Mesenchymal stem cell (in vitro differentiated cells and primary cell): ENCODE measurements around the gene CYP27B1.

ENCODE experiments used
- DNase-seq: peaks from one replicate; pipeline ENCODE4 v3.0.0-alpha.2; 2013
- H2AFZ ChIP-seq: one replicate; pipeline ENCODE4 v1.6.1; 2013; ENCODE audit warnings: low read depth, mild to moderate bottlenecking, control low read depth, inconsistent platforms, low read length, moderate library complexity
- H2AK5ac ChIP-seq: 2 replicates; pipeline ENCODE4 v1.6.1; 2013; ENCODE audit warnings: low read length, moderate library complexity, mild to moderate bottlenecking, inconsistent platforms; ENCODE audit not compliant: severe bottlenecking
- H2BK120ac ChIP-seq: one replicate; pipeline ENCODE4 v1.6.1; 2013; ENCODE audit warnings: low read depth, mild to moderate bottlenecking, inconsistent platforms, low read length, moderate library complexity
- H2BK12ac ChIP-seq, 2 experiments: one replicate each; pipeline ENCODE4 v1.6.1; 2013; ENCODE audit warnings: inconsistent platforms in 2 of 2, low read length in 2 of 2, mild to moderate bottlenecking in 2 of 2, moderate library complexity in 2 of 2, control low read depth in 1 of 2
- H2BK15ac ChIP-seq: one replicate; pipeline ENCODE4 v1.6.1; 2013; ENCODE audit warnings: mild to moderate bottlenecking, low read depth, inconsistent platforms; ENCODE audit not compliant: poor library complexity, severe bottlenecking
- H2BK5ac ChIP-seq: 2 replicates; pipeline ENCODE4 v1.6.1; 2013; ENCODE audit warnings: low read depth, mild to moderate bottlenecking, low read length, control low read depth, inconsistent platforms; ENCODE audit not compliant: poor library complexity, severe bottlenecking
- H3K14ac ChIP-seq, 2 experiments: one replicate each; pipeline ENCODE4 v1.6.1; 2013; ENCODE audit warnings: inconsistent platforms in 2 of 2, low read length in 2 of 2, control low read depth in 1 of 2, mild to moderate bottlenecking in 1 of 2, moderate library complexity in 1 of 2
- H3K18ac ChIP-seq, 2 experiments: one replicate each; pipeline ENCODE4 v1.6.1; 2013; ENCODE audit warnings: inconsistent platforms in 2 of 2, low read length in 2 of 2, control low read depth in 1 of 2, low read depth in 1 of 2, mild to moderate bottlenecking in 1 of 2
- H3K23ac ChIP-seq, 2 experiments: one replicate each; pipeline ENCODE4 v1.6.1; 2013; ENCODE audit warnings: inconsistent platforms in 2 of 2, low read length in 2 of 2, mild to moderate bottlenecking in 2 of 2, moderate library complexity in 2 of 2, control low read depth in 1 of 2
- H3K27ac ChIP-seq: 2 replicates; pipeline ENCODE4 v1.5.1; 2013; ENCODE audit warnings: mild to moderate bottlenecking, moderate library complexity, low read length, control low read depth, inconsistent platforms; ENCODE audit not compliant: poor library complexity, severe bottlenecking
- H3K27me3 ChIP-seq, 2 experiments: 2 replicates each; pipeline versions ENCODE4 v1.6.1 to v1.7.0; 2013; ENCODE audit warnings: low read length in 2 of 2, mild to moderate bottlenecking in 2 of 2, moderate library complexity in 2 of 2, control low read depth in 1 of 2, inconsistent platforms in 1 of 2; ENCODE audit not compliant: control insufficient read depth in 1 of 2, insufficient read depth in 1 of 2
- H3K36me3 ChIP-seq, 2 experiments: 2 replicates each; pipeline versions ENCODE4 v1.6.1 to v1.7.0; 2013; ENCODE audit warnings: low read length in 2 of 2, control low read depth in 1 of 2, inconsistent platforms in 1 of 2, low read depth in 1 of 2, mild to moderate bottlenecking in 1 of 2; ENCODE audit not compliant: insufficient read depth in 2 of 2, control insufficient read depth in 1 of 2
- H3K4ac ChIP-seq, 2 experiments: one replicate each; pipeline ENCODE4 v1.6.1; 2013; ENCODE audit warnings: inconsistent platforms in 2 of 2, low read length in 2 of 2, mild to moderate bottlenecking in 2 of 2, moderate library complexity in 2 of 2, control low read depth in 1 of 2, low read depth in 1 of 2
- H3K4me1 ChIP-seq: 2 replicates; pipeline ENCODE4 v1.6.1; 2013; ENCODE audit warnings: low read depth, low read length, control low read depth; ENCODE audit not compliant: control insufficient read depth, insufficient read depth
- H3K4me2 ChIP-seq: 2 replicates; pipeline ENCODE4 v1.6.1; 2013; ENCODE audit warnings: low read length, mild to moderate bottlenecking, inconsistent platforms; ENCODE audit not compliant: poor library complexity, severe bottlenecking
- H3K4me3 ChIP-seq, 2 experiments: 2 replicates each; pipeline versions ENCODE4 v1.5.1 to v1.7.0; 2013; ENCODE audit warnings: low read length in 2 of 2, mild to moderate bottlenecking in 2 of 2, control low read depth in 1 of 2, low read depth in 1 of 2; ENCODE audit not compliant: insufficient read depth in 1 of 2
- H3K79me1 ChIP-seq: replicated peaks from 2 replicates; pipeline ENCODE4 v1.6.1; 2013; ENCODE audit warnings: mild to moderate bottlenecking, control low read depth, low read length, inconsistent platforms; ENCODE audit not compliant: poor library complexity, severe bottlenecking
- H3K9ac ChIP-seq: 2 replicates; pipeline ENCODE4 v1.7.0; 2013; ENCODE audit warnings: mild to moderate bottlenecking, low read length, moderate library complexity
- H3K9me3 ChIP-seq: 2 replicates; pipeline ENCODE4 v1.7.0; 2013; ENCODE audit warnings: mild to moderate bottlenecking, low read length; ENCODE audit not compliant: control insufficient read depth
- H4K8ac ChIP-seq: one replicate; pipeline ENCODE4 v1.6.1; 2013; ENCODE audit warnings: inconsistent platforms, mild to moderate bottlenecking, low read length, moderate library complexity
- H4K91ac ChIP-seq: one replicate; pipeline ENCODE4 v1.6.1; 2013; ENCODE audit warnings: mild to moderate bottlenecking, low read length, inconsistent platforms
- WGBS: methylation state at CpG from one replicate; pipeline ENCODE4 v1.1.7; 2013; ENCODE audit warnings: mixed read lengths; 5-methylcytosine and 5-hydroxymethylcytosine counted together

The CYP27B1 gene

DNA sequence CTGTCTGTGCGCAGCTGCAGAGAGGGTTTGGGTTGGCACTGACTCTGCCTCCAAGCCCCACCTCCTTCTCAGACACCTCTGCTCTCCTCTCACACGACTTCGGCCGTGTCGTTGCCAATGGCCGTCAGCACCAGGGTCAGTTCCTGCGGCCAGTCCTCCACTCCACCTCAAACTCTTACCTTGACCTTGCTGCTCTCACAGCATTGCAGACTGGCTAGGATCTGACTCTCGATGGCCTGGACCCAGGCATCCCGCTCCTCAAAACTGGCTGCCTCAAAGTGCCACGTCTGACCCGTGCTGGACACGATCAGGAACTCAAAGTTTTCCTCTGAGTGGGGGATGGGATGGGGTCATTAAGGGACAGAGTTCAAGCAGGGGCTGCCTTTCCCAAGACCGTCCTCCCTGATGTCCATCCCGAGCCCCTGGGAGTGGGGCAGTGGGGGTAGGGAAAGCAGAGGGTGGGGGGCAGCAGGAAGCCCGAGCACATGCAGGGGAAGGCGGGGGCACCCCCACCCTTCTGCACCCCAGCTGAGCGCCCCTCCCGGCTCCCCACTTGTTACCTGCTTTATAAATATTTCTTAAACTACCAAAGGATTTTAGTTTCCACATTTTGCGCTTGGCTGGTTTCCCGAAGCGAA lies 39.0 kb downstream of the CYP27B1 start:
- no peak overlapping the region for H2BK15ac ChIP-seq
- no peak overlapping the region for H3K18ac ChIP-seq
- H3K79me1 ChIP-seq, result no peaks in the 10 kb centered on the region
- H2BK5ac ChIP-seq, result no peak overlapping the region
- DNase-seq, result no peak
- no peak overlapping the region for H2BK120ac ChIP-seq
- H4K91ac ChIP-seq, result no peak overlapping the region
- H3K4ac ChIP-seq, result no peak overlapping the region
- no peak overlapping the region for H3K23ac ChIP-seq
- peaks cover 66 to 80% of the 10 kb centered on the region in 2 experiments for H3K27me3 ChIP-seq
- no peak overlapping the region for H3K27ac ChIP-seq
- H2BK12ac ChIP-seq, result no peak overlapping the region
- peaks cover 0 to 4% of the 10 kb centered on the region in 2 experiments for H3K36me3 ChIP-seq
- no peak overlapping the region for H4K8ac ChIP-seq
- H3K4me2 ChIP-seq, result no peak overlapping the region
- peaks cover 21% of the 10 kb centered on the region for H3K4me1 ChIP-seq
- no peak overlapping the region for H2AFZ ChIP-seq
- H3K4me3 ChIP-seq, result no peak overlapping the region
- H2AK5ac ChIP-seq, result no peak overlapping the region
- no peak overlapping the region for H3K14ac ChIP-seq
- no peaks in the 10 kb centered on the region for H3K9me3 ChIP-seq
- 33% methylated on average over 16 of the region's 21 CpGs for WGBS
- H3K9ac ChIP-seq, result no peak overlapping the region

DNA sequence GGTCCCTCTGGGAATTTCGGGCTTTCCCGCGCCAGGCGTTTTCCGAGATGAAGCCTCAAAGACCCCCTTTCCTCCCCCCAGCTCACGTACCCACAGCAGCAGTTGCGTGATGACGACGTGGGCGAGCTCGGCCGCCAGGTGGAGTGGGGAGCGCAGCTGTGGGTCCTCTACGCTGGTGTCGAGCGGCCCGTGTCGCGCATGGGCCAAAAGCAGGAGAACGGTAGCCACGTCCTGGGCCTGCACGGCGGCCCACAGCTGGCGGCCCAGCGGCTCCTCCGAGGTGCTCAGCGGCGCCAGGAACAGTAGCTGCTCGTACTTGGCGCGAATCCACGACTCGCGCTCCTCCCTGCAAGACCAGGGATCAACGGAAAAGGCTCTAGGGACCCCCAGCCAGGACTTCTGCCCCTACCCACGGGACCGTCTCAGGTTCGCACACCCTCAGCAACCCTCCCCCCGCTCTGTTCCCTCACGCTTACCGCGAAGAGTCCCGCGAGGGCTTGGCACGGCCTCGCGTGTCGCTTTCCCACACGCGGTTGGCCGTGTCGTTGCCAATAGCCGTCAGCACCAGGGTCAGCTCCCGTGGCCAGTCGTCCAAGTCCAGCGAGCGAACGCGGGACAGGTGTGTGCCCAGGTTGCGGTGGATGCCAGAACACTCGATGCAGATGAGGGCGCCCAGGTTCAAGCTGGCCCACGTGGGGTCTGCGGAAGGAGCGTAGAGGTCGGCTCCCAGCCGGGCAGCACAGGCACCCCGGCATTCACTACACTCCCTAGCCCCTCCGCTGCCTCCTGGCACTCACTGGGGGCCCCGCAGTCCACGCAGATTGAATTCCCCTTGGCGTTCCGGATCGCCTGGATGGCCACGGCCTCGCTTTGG lies 39.8 kb downstream of the CYP27B1 start:
- peak; percentile 56 for DNase-seq
- Histone ChIP-seq H2BK15ac (peak overlapping the region; percentile 12), H3K14ac (peak overlapping the region in 1 of 2 experiments; percentile 78), H3K27ac (no peak overlapping the region), H3K9me3 (no peaks in the 10 kb centered on the region), H3K36me3 (peaks cover 0 to 4% of the 10 kb centered on the region in 2 experiments), H2BK120ac (no peak overlapping the region), H3K4ac (peak overlapping the region in 1 of 2 experiments; percentile 75), H3K23ac (no peak overlapping the region), H3K18ac (peak overlapping the region; percentile 73 to 97), H3K27me3 (peaks cover 59 to 73% of the 10 kb centered on the region in 2 experiments), H2AK5ac (no peak overlapping the region), H2AFZ (peak overlapping the region; percentile 74), H3K9ac (peak overlapping the region; percentile 93), H4K8ac (peak overlapping the region; percentile 29), H3K4me3 (peak overlapping the region; percentile 74 to 93), H3K79me1 (no peaks in the 10 kb centered on the region), H3K4me1 (peaks cover 21% of the 10 kb centered on the region), H3K4me2 (peak overlapping the region; percentile 88), H2BK5ac (no peak overlapping the region), H2BK12ac (peak overlapping the region in 1 of 2 experiments; percentile 37), H4K91ac (peak overlapping the region; percentile 52)
- WGBS, result 17% methylated on average over 75 of the region's 76 CpGs

DNA sequence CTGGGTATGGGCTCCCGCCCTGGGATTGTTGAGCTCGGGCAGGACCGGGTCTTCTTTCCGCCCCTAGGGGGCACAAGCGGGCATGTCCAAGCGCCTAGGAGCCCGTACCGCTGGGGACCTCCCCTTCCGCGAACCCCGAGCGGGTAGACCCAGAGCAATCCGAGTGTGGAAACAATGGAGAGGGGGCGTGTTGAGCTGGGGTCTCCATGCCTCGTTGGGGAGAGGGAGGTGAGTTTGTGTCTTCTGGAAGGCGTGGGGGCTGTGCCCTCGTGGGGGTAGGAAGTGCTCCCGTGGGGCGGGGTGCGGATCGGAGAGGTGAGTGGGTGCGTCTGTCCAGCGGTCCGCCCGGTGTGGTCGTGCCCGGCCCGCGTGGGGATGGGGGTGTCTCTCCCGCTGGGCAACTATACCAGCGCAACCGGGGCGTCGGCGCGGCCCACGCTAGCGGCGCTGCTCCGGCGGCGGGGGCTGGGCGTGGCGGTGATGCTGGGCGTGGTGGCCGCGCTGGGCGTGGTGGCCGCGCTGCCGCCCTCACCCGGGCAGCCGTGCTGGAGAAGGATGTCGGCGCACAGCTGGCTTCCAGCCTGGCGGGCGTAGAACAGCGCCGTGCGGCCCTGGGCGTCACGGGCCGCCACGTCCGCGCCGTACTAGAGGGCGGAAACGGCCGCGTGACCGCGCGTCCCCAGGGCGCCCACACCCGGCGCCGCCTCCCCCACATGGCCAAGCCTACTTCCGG lies 40.6 kb downstream of the CYP27B1 start:
- Histone ChIP-seq H3K14ac (peak overlapping the region in 1 of 2 experiments; percentile 93), H3K4me3 (peak overlapping the region; percentile 74 to 93), H3K27ac (no peak overlapping the region), H3K36me3 (peaks cover 7 to 11% of the 10 kb centered on the region in 2 experiments), H2BK15ac (peak overlapping the region; percentile 50), H3K4me2 (peak overlapping the region; percentile 88), H2AFZ (peak overlapping the region; percentile 74), H3K27me3 (peaks cover 51 to 65% of the 10 kb centered on the region in 2 experiments), H2BK12ac (peak overlapping the region in 1 of 2 experiments; percentile 75), H2AK5ac (no peak overlapping the region), H3K4me1 (peaks cover 21% of the 10 kb centered on the region), H3K9ac (peak overlapping the region; percentile 93), H3K9me3 (no peaks in the 10 kb centered on the region), H4K91ac (peak overlapping the region; percentile 97), H3K4ac (peak overlapping the region; percentile 61 to 75), H3K23ac (peak overlapping the region in 1 of 2 experiments; percentile 91), H3K79me1 (no peaks in the 10 kb centered on the region), H2BK120ac (peak overlapping the region; percentile 58), H3K18ac (peak overlapping the region; percentile 73 to 97), H2BK5ac (no peak overlapping the region), H4K8ac (peak overlapping the region; percentile 72)
- DNase-seq, result peak; percentile 83
- under 1% methylated on average over 43 of the region's 79 CpGs for WGBS
